GM12873 (cell line): ENCODE data around the gene ZDHHC8.

Experiments used
- CTCF ChIP-seq: IDR thresholded peaks from 2 replicates; pipeline ENCODE4 v1.5.1; 2012; ENCODE audit warnings: low read depth, mild to moderate bottlenecking, moderate library complexity, low read length, control low read depth; ENCODE audit not compliant: insufficient read depth; ENCODE audit errors: missing control alignments

ZDHHC8 gene

GRCh38 chr22:20152464-20152890 lies 20.9 kb downstream of the ZDHHC8 start:
- no peak for TF ChIP-seq CTCF

GRCh38 chr22:20153945-20154344 lies 22.3 kb downstream of the ZDHHC8 start:
- TF ChIP-seq CTCF = no peak

DNA sequence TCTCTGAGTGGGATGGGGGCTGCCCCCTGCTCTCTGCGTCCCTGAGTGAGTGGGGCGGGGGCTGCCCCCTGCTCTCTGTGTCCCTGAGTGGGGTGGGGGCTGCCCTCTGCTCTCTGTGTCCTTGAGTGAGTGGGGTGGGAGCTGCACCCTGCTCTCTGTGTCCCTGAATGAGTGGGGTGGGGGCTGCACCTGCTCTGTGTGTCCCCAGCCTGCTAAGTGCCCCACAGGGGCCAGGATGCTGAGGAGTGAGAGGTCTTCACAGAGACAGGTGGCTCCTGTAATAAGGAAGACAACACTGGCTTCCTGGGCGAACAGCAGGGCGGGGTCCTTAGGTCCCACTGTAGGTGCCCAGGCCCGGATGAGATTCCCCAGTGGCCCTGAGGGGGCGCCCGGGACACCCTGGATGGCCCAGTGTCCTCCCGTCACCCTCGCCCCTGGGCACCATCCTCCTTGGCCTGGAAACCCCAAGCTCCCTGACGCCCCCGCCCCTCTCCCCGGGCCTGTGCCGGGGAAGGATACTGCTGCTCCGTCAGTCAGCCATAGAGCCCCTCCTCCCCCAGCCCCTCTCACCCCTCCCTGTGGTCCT lies 23.1 kb downstream of the ZDHHC8 start:
- peak; percentile 23 for TF ChIP-seq CTCF

- no peak for TF ChIP-seq CTCF
These were observed 23.9 kb downstream of the ZDHHC8 start for GRCh38 chr22:20155330-20156041.

GRCh38 chr22:20156042-20156389 lies 24.4 kb downstream of the ZDHHC8 start:
- TF ChIP-seq CTCF = no peak

DNA sequence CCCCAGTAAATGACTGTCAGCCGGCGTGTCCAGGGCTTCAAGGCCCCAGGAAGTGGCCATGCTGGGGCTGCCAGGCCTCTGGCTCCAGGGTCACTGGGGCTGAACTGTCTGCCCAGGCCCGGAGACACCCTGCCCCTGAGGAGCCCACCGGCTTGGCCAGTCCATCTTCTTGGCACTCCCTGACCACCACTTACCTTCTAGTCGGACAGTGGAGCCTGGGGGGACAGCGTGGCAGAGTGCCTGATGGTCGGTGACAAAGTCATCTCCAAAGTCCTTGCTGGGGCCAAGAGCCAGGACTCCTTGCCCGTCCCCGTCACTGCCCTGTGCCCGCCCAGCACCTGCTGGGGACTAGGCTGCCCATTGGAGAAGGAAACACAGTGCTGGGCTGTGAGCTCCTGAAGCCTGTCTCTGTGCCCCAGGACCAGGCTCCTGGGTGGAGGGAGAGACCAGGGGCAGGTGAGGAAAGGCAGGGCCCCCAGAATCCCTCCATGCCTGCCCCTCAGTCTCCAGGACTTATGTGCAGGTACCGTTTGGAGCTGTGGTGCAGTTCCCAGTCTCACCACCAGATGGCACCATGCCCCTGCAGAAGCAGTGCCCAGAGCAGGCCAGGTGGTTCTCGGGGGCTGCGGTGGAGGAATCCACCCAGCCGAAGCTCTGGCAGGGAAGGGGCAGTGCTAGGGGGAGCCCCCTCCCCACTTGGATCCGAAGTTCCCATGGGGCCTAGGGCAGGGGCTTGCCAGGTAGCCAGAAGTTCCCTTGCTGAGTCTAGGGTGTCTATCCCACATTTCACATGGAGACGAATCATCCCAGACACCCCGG lies 25.2 kb downstream of the ZDHHC8 start:
- TF ChIP-seq CTCF = peak; percentile 98
